Measurements from ENCODE around the gene TSC22D2. TPM values are rescaled to one million over a fixed set of nuclear protein-coding genes. Genes with fewer than 3 reads are reported as not detected.
A peak's percentile ranks its signal among the peaks of the same experiment; 100 is the strongest.

TSC22D2 gene
- total RNA-seq, 4 donors from 2014 or later, result 8.5 to 20.0 (median 15.2) TPM

GRCh38 chr3:150399060-150399459 lies 9.0 kb upstream of the TSC22D2 start:
- peaks cover 0 to 5% (median 0%) of the 10 kb centered on the region in 3 donors for H3K4me1 ChIP-seq
- no peak overlapping the region for H3K27ac ChIP-seq
- no peak for TF ChIP-seq POLR2A (IDR thresholded peaks at IDR 0.05)
- no peak for DNase-seq
- H3K4me3 ChIP-seq, result no peak overlapping the region
- no peaks in the 10 kb centered on the region for H3K27me3 ChIP-seq
- no peaks in the 10 kb centered on the region for H3K36me3 ChIP-seq
- WGBS, 2 donors, result 88 to 100% methylated on average over 2 of the region's 2 CpGs
- intact Hi-C loops (cut with DNase I), result no loop called here
- no peaks in the 10 kb centered on the region for H3K9me3 ChIP-seq

DNA sequence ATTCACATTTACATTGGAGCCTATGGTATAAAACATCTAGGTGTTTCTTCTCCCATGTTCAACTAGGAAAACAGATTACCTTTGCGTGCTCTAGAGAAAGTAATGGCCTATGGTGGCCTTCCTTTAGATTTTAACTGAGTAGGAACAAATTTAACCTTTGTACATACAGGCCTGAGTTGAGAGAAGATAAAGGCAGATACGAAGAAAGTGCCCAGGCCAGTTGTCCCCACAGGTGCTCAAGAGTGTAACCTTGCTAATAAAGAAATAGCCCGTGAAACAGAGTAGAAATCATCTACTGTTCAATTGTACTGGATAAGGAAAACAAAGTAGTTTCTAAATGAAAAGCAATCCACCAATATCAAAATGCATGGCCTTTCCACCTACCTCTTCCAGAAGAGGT lies 6.8 kb upstream of the TSC22D2 start:
- TF ChIP-seq CTCF (IDR thresholded peaks at IDR 0.05) (no peak), POLR2A (IDR thresholded peaks at IDR 0.05) (no peak)
- H3K4me3 ChIP-seq, result no peak overlapping the region
- intact Hi-C loops (cut with DNase I), result loop anchor here (10.0 kb wide), 1 partner anchor 144 kb away; the partner anchor contains the start of genes EIF2A and SERP1
- no peak for DNase-seq
- H3K27ac ChIP-seq, result no peak overlapping the region
- H3K36me3 ChIP-seq, result no peaks in the 10 kb centered on the region
- 92 to 94% methylated on average over 3 of the region's 3 CpGs for WGBS, 2 donors
- no peaks in the 10 kb centered on the region for H3K27me3 ChIP-seq
- H3K4me1 ChIP-seq, result no peaks in the 10 kb centered on the region
- no peaks in the 10 kb centered on the region for H3K9me3 ChIP-seq

DNA sequence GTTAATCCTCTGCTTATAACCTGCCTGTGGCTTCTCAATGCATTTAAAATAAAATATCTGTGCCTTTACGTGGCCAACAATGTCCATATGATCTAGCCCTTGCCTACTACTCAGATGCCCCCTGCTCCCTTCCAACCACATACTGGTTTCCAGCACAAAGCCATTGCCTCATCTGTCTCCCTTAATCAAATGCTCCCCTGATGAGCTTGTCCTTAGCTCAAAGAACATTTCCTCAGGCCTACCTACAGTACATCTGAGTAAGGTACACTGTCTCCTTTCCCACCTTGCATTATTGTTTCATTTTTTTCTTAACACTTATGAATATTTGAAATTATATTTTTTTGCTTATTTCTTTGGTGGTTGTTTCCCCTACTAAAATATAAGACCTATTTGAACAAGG lies 5.9 kb upstream of the TSC22D2 start:
- WGBS, 2 donors, result 87 to 93% methylated on average over 1 of the region's 1 CpG
- intact Hi-C loops (cut with DNase I), result loop anchor here (10.0 kb wide), 1 partner anchor 143 kb away; the partner anchor contains the start of genes EIF2A and SERP1

GRCh38 chr3:150404023-150404422 lies 4.1 kb upstream of the TSC22D2 start:
- H3K36me3 ChIP-seq, result no peaks in the 10 kb centered on the region
- H3K4me1 ChIP-seq, result peaks cover 0 to 9% (median 0%) of the 10 kb centered on the region in 3 donors
- intact Hi-C loops (cut with DNase I), result loop anchor here (10.0 kb wide), 1 partner anchor 141 kb away; the partner anchor contains the start of genes EIF2A and SERP1
- H3K4me3 ChIP-seq, result no peak overlapping the region
- no peak overlapping the region for H3K27ac ChIP-seq
- no peak for TF ChIP-seq CTCF (IDR thresholded peaks at IDR 0.05)
- TF ChIP-seq POLR2A (IDR thresholded peaks at IDR 0.05), result no peak
- DNase-seq, result no peak
- no peaks in the 10 kb centered on the region for H3K9me3 ChIP-seq
- H3K27me3 ChIP-seq, result no peaks in the 10 kb centered on the region

More for the DNA sequence above, 5.9 kb upstream of the TSC22D2 start:
- H3K27me3 ChIP-seq, result no peaks in the 10 kb centered on the region
- no peaks in the 10 kb centered on the region for H3K9me3 ChIP-seq
- H3K4me3 ChIP-seq, result no peak overlapping the region
- no peak overlapping the region for H3K27ac ChIP-seq
- no peaks in the 10 kb centered on the region for H3K36me3 ChIP-seq
- peaks cover 0 to 6% (median 0%) of the 10 kb centered on the region in 3 donors for H3K4me1 ChIP-seq
- no peak for TF ChIP-seq CTCF (IDR thresholded peaks at IDR 0.05)
- TF ChIP-seq POLR2A (IDR thresholded peaks at IDR 0.05), result no peak
- DNase-seq, result no peak

- 30 to 36% methylated on average over 12 of the region's 12 CpGs for WGBS, 2 donors
- Histone ChIP-seq H3K9me3 (no peaks in the 10 kb centered on the region), H3K36me3 (no peaks in the 10 kb centered on the region), H3K27ac (peak overlapping the region; percentile 99 to 100 (median 100)), H3K27me3 (no peaks in the 10 kb centered on the region), H3K4me1 (peaks cover 0 to 25% (median 0%) of the 10 kb centered on the region in 3 donors), H3K4me3 (peak overlapping the region; percentile 68 to 97 (median 90))
- intact Hi-C loops (cut with DNase I), result loop anchor here (10.0 kb wide), 1 partner anchor 138 kb away; the partner anchor contains the start of genes EIF2A and SERP1
- TF ChIP-seq CTCF (IDR thresholded peaks at IDR 0.05), result peak in 1 of 6 experiments; percentile 4
- TF ChIP-seq POLR2A (IDR thresholded peaks at IDR 0.05), result no peak
- DNase-seq, result no peak
These were observed 869 bp upstream of the TSC22D2 start for GRCh38 chr3:150407051-150407807.
